ENCODE data around the gene COX6A2. TPM values are rescaled to one million over a fixed set of nuclear protein-coding genes. Genes with fewer than 3 reads are reported as not detected.

The COX6A2 gene
- polyA plus RNA-seq, 1 donor: 0.85 TPM

DNA sequence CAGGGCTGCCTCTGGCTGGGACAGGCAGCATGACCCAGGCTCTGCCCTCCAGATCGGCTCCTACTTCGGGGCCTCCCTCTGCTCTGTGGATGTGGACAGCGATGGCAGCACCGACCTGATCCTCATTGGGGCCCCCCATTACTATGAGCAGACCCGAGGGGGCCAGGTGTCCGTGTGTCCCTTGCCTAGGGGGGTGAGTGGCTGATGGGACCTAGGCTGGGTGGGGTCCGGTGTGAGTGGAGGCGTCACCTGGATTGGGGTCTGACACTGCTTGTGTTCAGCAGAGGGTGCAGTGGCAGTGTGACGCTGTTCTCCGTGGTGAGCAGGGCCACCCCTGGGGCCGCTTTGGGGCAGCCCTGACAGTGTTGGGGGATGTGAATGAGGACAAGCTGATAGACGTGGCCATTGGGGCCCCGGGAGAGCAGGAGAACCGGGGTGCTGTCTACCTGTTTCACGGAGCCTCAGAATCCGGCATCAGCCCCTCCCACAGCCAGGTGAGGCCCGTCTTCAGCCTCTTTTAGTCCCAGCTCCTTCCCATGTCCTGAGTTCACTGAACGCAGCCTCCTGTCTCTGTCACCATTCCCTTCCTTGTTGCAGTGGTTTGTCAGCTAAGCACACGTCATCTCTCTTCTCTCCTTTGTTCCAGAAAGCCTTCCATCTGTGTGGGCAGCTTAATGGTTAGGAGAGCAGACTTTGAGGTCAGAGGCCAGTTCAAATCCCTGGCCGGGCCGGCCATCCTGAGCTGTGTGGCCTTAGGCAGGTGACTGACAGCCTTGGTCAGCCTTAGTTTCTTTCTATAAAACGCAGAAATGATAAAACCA lies 16.9 kb downstream of the COX6A2 start:
- no peak for DNase-seq

DNA sequence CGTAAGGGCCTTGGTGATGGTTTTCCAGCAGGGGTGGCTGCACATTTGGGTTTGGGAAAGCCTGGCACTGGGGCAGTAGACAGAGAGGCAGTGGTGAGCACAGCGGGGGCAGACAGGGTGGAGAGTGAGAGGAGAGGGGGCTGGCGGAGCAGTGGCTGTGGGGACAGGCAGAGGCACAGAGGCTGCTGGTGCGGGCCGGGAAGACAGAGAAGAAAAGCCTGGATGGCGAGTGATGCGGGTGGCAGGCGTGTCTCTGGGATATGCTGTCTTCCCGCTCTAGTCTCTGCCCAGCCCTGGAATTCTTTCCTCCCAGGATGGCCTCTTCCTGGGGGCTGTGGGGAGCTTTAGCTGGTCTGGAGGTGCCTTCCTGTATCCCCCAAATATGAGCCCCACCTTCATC lies 18.1 kb downstream of the COX6A2 start:
- no peak for DNase-seq

- DNase-seq: no peak
Measured at GRCh38 chr16:31409433-31409832, 18.7 kb downstream of the COX6A2 start.

GRCh38 chr16:31407406-31407805 lies 20.8 kb downstream of the COX6A2 start:
- DNase-seq: no peak

DNA sequence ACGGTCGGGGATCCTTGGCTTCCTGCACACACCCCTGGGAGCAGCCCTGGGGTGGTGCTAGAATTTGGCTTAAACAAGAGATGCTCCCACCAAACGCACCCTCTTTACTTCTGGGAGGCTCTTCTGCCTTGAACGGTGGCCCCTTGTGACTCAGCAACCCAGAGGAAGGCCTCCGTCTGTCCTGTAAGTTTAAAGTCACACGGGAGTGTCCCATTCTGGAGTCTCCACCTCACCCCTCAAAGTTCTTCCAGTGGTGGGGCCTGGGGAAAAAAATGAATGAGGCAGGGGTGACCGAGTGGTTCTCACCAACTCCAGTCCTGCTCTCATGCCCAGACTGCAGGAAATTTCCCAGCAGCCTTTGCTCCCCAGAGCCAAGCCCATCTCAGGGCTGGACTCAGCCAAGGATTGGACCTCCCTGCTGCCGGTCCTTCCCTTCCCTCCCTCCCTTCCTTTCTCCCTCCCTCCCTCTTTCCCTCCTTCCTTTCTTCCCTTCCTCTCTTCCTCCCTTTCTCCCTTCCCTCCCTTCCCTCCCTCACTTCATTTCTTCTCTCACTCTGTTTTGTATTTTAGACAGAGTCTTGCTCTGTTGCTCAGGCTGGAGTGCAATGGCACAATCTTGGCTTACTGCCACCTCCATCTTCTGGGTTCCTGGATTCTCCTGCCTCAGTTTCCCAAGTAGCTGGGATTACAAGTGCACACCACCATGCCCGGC lies 23.7 kb downstream of the COX6A2 start:
- DNase-seq: no peak

- DNase-seq: no peak
Measured at GRCh38 chr16:31403590-31404352, 24.4 kb downstream of the COX6A2 start.

GRCh38 chr16:31402687-31403086 lies 25.5 kb downstream of the COX6A2 start:
- no peak for DNase-seq

DNA sequence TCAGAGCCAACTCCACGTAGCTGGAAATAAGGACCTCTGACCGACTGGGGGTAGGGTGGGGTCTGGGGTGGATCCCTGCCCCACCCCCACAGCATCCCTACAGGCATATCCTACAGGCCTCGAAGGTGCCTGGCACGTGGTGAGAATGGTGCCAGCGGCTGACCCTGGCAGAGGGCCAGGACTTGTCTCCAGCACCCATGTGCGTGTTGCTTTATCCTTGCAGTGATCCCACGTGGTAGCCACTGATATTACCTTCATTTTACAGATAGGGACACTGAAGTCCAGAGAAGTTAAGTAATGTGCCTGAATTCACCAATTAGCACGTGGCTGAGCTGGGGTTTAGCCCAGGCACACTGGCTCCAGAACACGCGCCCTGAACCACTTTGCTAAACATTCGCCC lies 26.7 kb downstream of the COX6A2 start:
- no peak for DNase-seq

GRCh38 chr16:31400191-31400590 lies 28.0 kb downstream of the COX6A2 start:
- no peak for DNase-seq

DNA sequence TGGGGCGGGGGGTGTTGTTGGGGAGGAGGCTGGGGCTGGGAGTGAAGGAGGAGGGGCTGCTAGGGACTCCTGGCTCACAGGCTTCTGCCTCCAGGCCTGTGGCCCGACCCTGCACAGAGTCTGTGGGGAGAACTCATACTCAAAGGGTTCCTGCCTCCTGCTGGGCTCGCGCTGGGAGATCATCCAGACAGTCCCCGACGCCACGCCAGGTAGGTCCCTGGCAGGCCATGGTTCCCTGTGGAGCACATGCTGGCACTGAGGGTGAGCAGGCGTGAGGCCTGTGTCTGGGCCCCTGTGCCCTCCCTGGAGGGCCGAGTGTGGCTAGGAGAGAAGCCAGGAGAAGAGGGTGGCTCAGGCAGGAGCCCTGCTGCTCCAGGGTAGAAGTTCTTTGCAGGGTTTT lies 30.5 kb downstream of the COX6A2 start:
- no peak for DNase-seq

GRCh38 chr16:31397096-31397660 lies 31.0 kb downstream of the COX6A2 start:
- DNase-seq: no peak

GRCh38 chr16:31395647-31396046 lies 32.5 kb downstream of the COX6A2 start:
- DNase-seq: no peak

- no peak for DNase-seq
Measured at GRCh38 chr16:31393056-31393455, 35.1 kb downstream of the COX6A2 start, which contains the start of gene ITGAD. Gene ITGAD (plus strand): TSS chr16:31393335. CDS start chr16:31393361, 26 bp downstream.

GRCh38 chr16:31390504-31391041 lies 37.6 kb downstream of the COX6A2 start:
- no peak for DNase-seq

- no peak for DNase-seq
Measured at GRCh38 chr16:31388535-31388934, 39.6 kb downstream of the COX6A2 start.

- DNase-seq: peak; percentile 14
Measured at GRCh38 chr16:31386157-31386984, 41.8 kb downstream of the COX6A2 start.

DNA sequence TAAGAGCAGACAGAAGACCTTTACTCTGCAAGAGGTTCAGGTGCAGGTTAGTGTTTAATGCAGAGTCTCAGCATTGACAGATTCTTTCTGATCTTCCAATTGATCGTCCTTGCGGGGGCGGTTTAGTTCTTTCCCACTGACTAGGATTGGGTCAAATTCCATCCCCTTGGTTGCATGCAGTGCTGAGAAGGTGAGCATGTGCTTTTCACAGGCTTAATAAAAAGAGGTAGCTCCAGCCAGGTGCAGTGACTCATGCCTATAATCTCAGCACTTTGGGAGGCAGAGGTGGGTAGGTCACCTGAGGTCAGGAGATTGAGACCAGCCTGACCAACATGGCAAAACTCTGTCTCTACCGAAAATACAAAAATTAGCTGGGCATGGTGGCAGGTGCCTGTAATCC lies 42.5 kb downstream of the COX6A2 start:
- DNase-seq: no peak

- peak; percentile 18 for DNase-seq
Measured at GRCh38 chr16:31382485-31383161, 45.5 kb downstream of the COX6A2 start.

- DNase-seq: no peak
Measured at GRCh38 chr16:31380201-31380600, 48.0 kb downstream of the COX6A2 start.

Measured in left kidney (tissue), 2 donors.